ENCODE data around the gene COIL. TPM values are rescaled to one million over a fixed set of nuclear protein-coding genes. Genes with fewer than 3 reads are reported as not detected.

COIL gene
- total RNA-seq, 3 donors from 2014 or later, result 8.8 to 23.0 (median 16.7) TPM

Other genes with a start within 250 kb of the COIL start
- 1 to 10 TPM in 2 of 3 donors, under 1 TPM in 1; 0.48 to 2.3 (median 2.0) TPM for gene C17orf67, start 127.1 kb downstream of the COIL start, total RNA-seq
- gene DGKE, start 126.9 kb downstream of the COIL start, total RNA-seq, result 10 to 100 TPM in 2 of 3 donors, 1 to 10 TPM in 1; 7.0 to 13.8 (median 11.9) TPM
- gene TRIM25, start 47.0 kb downstream of the COIL start, total RNA-seq, result 10 to 100 TPM; 29.9 to 61.0 (median 37.1) TPM
- 100 to 1,000 TPM in 2 of 3 donors, 10 to 100 TPM in 1; 55.4 to 264 (median 146) TPM for gene SCPEP1, start 17.1 kb upstream of the COIL start, total RNA-seq
- 10 to 100 TPM; 38.1 to 87.7 (median 63.9) TPM for gene AKAP1, start 124.2 kb upstream of the COIL start, total RNA-seq